Measurements from ENCODE around the gene ITPK1.

ITPK1 gene

DNA sequence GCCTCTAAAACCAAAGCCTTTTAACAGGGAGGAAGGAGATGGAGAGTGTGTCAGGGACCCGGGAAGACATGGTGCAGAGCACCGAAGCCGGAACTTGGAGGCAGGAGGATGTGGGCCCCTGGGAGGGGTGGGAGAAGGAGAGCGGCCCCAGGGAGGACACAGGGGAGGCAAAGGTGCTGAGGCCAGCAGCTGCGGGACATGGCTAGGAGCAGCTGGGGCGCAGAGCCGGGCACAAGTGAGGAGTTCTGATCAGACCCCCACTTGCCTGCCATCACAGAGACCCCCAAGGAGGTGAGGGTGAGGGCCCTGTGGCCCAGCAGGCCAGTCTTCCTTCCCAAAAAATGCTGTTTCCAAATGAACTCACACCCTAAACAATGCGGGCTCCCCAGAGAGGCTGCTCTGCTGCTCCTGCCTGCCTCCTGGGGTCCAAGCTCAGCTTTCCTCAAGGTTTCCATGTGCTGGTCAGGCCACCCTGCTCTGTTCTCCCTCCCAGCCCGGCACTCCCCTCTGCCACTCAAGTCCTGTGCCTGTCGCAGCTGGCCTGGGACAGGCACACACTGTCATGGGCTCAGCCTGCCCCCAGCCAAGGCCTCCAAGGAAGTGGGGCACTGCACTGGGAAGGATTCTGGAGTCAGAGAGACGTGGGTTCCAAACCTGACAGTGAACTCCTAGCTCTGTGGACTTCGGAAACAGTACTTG is 168.7 kb downstream of the ITPK1 start:
- no peak for DNase-seq

DNA sequence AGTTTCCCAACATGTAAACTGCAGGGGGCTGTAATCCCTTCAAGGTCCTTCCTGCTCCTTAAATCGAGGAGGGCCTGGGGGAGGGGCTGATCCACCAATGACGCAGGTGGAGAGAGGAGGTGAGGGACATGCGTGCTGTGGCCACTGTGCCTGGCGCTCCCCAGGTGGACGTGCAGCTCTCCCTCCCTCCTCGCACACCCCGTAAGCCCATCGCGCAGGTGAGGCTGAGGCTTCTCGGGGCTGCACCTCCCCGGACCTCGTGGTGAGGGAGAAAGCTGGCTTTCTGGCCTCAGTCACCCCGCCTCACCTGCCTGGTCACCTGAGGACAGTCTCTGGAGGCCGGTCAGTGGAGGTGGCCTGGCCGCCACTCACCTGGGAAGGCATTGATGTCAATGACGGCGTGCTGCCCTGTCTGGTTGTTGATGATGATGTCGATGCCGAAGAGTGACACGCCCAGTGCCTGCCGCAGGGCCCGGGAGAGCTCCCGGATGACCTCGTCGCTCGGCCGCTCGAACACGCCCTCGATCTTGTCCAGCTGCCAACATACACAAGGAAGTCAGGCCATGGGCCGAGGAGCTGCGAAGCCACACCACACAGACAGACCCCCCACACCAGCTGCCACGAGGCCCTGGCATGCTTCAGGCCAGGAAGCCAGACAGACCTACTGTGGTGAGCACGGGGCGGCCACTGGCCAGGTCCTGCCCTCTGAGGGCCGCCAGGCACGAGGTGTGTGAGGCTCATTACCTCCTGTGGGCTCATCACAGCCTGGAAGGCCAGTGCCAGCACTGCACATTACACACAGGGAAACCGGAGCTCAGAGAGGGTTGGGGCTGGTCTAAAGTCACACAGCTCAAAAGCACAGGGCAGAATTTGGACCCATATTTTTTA is 169.5 kb downstream of the ITPK1 start:
- peak; percentile 61 for DNase-seq

DNA sequence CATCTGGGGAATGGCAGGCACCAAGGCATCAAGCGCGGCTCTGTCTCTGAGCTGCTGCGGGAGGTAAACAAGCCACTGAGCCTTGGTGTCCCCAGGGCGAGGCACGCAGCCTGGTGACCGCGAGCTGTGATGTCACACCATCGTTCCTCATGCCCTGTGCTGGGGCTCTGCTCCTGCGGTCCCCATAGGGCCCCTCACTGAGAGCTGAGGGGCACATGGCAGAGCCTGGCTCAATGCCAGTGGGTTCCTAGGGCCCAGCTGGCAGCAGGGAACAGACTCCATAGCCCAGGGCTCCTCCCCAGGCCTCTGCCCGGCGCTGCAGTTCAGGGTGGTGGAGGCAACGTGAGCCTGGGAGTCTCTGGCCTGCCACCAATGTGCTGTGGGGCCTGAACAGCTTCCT is 170.2 kb downstream of the ITPK1 start:
- no peak for DNase-seq

DNA sequence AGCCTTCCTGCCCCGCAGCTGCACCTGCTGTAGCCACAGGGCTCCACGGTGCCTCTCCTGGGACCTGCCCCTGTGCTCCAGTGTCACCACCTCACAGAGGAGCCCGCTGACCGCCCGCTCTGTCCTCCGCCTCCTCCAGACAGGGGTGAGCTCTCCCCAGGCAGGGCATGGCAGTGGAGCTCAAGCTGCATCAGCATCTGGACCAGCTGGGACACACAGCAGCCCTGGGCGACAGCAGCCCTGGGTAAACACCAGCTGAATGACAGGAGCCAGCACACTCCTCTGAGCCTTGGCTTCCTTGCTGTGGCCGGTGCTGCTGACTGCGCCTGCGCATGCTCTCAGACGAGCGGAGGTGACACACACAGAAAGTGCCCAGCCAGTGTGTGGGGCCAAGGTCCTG is 170.7 kb downstream of the ITPK1 start:
- DNase-seq = no peak

DNA sequence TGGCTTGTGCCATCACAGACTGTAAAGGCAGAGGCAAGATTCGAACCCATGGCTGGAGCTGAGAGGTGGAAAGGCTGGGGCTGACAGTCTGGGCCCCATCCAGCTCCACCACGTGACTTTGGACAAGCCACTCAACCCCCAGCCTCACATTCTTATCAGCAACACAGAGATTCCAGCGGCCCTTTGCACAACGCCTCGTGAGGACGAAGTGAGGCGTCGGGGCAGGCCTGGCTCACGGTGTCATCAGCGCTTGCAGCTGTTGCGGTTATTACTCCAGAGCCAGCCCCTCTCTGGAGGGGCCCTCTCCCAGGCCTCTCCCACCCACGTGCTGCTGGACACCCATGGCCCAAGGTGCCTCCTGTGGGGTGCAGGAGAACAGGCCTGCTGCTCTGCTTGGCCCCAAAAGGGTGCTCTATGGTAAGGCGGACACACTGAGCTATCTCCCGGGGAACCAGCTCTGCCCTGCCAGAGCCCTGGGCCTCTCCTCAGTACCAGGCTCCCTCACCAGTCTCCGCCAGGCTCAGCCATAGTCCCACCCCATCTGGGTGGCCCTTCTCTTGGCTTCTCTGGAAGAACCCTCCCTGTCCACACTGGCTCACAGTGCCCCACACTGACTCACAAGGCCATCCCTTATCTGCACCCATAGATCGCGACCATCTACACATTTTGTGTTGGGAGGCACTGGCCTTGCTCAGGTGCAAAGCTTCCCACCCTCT is 171.7 kb downstream of the ITPK1 start:
- no peak for DNase-seq

DNA sequence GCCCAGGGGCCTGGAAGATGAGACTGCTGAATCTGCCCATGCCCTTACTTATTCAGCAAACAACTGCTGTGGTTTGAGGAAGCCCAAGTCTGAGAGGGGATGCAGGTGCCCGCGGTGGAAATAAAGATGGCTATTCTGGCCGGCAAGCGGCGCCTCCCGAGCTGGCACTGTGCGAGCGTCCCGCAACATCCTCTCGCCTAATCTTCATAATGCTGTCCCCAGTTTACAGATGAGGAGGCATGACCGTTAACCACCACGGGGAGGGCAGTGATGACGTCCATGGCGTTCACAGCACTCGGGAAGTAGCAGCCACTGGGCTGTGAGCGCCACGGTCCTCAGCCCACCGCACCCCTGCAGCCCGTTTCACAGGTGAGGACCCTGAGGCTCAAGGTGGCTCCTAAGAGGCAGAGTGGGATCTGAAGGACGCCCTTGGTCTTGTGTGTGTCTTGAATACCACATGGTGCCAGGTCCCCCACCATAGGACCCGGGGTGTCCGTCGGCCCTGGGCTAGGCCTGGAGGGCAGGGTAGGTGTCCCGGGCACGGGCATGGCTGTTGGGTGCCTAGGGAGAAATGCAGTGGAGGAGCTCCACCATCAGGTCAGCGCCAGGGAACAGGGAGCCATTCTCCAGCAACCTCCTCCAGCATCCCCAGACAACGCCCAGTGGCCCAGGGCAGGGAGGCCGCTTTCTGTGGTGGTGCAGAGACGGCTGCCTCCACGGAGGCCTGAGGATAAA is 172.6 kb downstream of the ITPK1 start:
- DNase-seq = no peak

DNA sequence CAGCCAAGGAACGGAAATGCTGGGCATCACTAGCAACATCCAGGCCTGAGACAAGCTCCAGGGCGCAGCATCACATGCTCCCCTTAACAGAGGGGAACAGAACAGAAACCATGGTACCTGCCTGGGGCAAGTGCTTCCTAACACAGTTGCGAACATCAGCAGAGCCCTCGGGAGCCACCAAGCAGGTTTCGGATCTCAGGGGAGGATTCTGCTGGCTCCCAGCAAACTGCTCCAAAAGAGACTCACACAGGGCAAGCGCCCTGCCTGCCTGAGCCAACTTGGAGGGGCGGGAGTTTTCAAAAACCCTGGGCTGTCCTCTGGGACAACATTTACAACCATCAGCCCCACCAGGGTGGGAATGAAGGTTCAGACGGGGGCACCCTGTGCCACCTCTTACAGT is 173.1 kb downstream of the ITPK1 start:
- no peak for DNase-seq

DNA sequence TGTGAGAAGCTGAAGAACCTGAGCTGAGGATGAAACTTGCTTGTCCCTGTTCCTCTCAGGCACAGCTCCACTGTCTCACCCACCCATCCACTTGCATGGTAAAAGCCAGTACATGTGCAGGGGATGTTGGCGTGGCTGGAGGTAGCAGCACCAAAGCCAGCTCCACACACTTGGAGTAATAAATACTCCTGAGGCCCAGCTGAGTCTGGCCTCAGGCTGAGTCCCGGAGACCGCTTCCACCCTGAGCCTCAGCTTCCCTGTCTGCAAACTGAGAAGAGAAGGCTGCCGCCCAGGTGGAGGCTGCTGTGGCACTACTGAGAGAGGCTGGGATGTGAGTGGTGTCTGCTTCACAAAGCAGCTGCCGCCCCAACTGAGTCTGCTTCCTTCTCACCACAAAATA is 173.6 kb downstream of the ITPK1 start:
- no peak for DNase-seq

DNA sequence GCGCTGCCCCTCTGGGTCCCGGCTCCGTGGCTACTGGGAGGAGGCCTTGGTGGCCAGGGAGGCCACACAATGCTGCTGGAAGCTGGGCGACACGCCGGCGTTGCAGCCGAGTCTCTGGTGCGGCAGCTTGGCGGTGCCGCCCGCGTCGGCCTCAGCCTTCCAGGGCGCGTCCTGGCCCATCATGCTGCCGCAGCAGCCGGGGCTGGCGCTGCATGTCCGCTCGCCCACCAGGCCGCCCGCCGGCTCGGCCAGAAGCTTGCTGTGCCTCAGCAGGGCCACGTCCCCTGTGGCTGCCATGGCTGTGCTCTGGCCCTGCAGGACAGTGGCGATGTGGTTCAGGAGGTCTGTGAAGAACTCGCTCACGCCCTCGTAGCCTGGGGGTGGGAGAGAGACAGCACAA is 174.2 kb downstream of the ITPK1 start:
- DNase-seq = no peak

DNA sequence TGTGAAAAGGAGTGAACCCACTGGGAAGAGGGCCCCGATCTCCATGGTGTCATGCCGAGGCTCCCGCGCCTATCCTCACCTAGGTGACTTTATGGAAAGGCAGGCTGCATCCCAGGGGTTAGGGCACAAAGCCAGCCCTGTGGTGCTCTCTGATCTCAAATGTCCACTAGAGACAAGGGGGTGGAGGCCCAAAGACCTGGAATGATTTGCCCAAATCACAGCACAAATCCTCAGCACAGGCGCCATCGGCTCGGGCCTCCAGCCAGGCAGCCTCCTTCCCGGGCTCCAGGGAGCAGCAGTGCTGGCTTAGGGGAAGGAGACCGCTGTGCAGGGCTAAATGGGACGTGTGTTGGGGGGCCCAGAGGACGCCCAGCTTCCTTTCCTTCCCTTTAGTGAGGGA is 175.2 kb downstream of the ITPK1 start:
- DNase-seq = no peak

DNA sequence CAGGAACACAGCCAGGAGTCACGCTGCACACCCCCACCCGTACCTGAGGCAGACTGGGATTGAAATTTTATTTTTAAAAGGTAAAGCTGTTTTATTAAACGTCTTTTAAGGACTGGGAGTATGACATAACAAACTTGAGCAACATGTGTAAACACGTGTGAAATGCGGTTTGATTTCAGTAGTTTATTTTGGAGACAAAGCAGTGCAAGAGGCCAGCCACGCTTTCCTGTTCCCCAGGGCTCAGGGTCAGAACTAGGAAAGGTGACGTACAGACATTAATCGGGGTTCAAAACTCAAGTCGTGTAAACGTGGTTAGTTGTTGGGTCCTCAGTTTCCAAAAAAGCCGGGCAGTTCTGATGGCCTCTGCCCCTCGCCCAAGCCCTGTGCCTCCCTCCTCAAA is 176.0 kb downstream of the ITPK1 start:
- no peak for DNase-seq

DNA sequence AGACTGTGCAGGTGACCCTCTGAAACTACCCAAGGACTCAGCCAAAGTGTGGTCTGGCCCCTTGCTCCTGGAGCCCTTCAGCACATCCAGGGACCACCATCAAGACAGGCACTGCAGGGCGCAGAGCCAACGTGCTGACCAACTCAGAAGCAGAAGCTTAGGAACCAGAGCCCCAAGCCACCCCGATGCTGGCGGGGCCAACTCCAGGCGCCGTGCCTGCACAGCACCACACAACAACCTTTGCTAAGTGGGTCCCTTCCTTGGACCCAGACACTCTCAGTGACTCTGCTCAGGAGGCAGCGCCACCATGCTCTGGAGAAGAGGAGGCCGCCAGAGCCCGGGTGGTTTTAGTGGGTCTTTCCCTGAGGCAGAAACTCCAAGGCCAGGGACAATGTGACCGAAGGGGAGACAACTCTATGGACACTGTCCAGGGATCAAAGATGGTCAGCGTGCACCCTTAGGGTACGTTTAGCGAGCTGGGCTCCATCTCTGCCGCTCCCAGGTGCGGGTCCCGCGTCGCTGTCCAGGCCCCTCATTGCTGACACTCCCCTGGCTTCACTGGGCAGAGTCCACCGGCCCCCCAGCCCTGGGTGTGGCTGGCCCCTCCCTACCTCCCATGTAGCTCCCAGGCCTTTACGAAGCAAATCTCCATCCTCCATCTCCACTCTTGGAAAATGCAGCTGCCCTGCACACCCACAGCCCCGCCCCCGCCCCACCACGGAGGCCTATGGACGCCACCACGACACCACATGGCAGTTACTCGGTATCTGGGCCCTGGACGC is 176.6 kb downstream of the ITPK1 start:
- no peak for DNase-seq

DNA sequence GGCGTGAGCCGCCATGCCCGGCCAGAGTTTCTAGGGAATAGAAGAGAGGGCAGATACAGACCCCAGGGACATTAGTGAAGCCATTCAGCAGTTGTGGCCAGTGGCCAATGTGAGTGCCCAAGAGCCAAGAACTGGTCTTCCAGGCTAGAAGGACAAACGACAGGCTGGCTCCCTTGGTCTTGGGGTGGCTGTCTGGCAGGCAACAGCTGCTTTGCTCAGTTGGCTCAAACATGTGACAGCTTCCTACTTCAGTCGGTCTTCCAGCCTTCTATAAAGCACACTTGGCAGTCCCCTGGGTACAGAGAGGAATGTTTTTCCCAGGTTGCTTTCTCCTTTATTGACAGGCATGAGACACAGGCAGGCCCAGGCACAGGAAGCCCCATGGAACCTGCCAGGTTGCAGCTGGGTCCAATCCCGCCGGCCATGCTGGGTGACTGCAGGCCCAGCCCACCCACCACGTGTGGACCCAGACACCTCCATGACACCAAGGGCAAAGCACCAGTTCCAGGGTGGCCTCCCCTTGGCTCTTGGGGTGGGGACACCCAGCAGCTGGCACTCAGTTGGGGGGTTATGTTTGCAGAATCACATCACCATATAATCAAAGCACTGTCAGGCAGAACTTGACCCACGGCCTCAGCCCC is 177.4 kb downstream of the ITPK1 start:
- no peak for DNase-seq

DNA sequence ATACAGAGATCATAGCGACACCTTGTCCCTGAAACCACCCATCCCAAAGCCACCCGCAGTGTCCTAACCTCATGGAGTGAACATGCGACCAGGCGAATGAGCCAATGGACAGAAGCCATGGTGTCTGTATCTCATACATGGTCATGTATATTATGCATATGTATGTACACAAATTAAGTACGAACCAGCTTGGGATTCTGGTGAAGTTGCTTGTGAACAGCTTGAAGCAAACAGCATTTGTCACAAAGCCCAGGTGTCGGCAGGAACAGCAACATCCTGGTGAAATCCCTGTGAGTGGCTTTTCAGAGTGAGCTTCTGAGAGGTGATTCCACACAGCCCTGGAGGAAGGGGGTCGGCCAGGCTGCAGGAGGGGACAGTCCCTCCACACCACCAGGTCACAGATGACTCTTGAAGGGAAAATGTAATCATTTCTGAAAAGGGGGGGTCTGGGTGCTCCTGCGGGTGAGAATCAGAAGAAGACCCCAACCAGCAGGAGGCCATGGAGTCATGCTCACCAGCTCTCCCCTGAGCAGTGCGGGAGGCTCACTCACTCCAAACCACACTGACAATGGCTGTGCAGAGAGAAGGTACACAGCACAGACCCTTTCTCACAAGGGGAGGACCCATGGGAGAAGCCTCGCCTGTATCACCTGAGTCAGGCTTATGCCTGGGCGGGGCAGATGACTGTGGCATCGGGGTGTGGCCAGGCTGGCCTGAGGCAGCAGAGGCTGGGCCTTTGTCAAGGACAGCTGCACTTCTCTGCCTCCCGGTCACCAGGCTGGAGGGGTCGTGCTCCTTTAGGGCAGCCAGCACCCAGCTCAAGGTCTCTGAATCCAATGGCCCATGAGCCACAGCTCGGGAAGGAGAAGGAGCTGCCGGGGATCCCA is 178.4 kb downstream of the ITPK1 start:
- no peak for DNase-seq

DNA sequence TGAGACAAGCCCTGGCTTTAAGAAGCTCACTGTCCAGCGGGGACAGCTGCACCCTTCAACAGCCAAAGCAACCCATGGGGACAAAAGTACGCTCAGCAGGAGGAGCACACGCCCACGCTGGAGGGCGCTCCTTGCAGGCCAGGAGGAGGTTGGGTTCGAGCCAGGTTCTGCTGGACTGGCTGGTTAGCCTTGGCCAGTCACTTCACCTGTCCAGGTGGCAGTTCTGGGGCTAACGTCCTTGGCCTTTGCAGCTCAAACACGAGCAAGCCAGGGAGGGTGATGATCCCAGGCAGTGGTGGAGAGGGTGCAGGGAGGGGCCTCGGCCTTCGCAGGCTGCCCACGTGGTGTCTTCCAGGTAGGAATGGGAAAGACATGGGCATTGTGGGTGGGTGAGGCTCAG is 179.6 kb downstream of the ITPK1 start:
- DNase-seq = no peak

DNA sequence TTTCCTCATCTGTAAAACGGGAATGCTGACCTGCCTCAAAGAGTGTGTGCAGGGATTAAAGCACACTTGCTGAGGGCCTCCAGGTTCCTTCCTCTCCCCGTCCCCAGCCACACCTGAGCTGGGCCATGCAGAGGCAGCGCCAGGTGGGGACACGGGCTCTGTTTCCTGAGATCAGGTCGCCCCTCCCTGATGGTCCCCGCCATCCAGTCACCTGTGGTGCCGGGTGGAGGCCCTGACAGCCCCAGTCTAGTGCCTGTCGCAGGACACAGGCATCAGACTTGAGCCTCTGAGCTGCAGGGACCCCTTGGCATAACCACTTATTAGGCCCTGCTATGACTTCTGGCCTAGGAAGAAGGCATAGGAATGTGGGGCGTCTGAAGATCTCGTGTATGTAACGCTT is 180.3 kb downstream of the ITPK1 start:
- DNase-seq = no peak

DNA sequence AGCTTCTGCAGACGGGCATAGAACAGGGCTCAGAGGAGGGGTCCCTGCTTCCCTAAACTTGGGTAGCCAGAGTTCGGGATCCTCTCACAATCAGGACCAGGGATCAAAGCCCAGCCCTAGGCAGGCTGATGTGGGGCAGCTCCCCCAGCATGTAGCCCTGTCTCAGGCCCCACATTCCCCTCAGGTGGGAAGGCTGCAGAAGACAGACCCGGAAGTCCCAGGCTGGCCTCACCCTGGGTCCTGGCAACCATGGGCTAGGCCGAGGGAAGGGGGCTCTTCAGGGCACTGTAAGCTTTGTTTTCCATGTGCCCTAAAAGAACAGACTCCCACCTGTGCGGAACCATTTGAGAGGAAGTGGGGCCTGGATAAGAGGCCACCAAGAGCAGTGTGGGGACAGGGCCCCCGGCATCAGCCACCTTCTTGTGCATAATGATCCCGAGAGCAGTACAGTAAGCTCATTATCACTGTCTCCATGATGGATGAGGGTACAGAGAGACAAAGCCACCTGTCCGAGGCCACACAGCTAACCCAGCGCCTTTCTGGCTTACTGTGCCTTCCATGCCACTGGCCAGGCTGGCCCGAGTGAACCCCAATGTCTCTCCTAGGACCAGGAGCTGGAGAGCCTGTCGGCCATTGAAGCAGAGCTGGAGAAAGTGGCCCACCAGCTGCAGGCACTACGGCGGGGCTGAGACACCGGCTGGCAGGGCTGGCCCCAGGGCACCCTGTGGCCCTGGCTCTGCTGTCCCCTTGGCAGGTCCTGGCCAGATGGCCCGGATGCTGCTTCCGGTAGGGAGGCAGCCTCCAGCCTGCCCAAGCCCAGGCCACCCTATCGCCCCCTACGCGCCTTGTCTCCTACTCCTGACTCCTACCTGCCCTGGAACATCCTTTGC is 181.3 kb downstream of the ITPK1 start:
- DNase-seq = no peak

DNA sequence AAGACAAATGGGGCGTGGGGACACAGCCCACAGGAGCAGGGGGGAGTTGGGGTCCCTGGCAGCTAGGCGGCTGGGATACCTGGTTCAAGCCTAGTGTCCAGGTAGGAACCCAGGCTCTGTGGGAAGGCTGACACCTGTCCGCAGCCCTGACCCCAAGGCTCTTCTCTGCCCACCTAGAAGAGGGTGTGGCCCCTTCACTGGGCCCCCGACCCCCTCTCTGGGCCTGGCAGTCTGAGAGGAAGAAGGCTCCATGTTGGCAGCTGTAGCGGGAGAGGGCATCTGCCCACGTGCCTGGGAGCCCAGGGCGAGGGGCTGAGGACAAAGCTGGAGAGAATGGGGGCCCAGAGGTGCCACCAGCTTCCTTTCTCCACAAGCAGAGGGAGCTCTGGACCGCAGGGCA is 182.2 kb downstream of the ITPK1 start:
- DNase-seq = no peak
